A549 (cell line): ENCODE data around the gene NGF. TPM values are rescaled to one million over a fixed set of nuclear protein-coding genes. Genes with fewer than 3 reads are reported as not detected.

Experiments used
- ATAC-seq, 2 experiments: fragments of 200-7000 bp in 1 of 2; fragments of >200 bp in 1 of 2; cut with Nextera tagmentation in 1 of 2; cut with Tn5 transposase in 1 of 2; 3 replicates each; pipeline versions ENCODE4 v1.8.0 to v1.9.1; 2018 to 2020; ENCODE audit warnings: mild to moderate bottlenecking in 1 of 2, moderate library complexity in 1 of 2
- CTCF ChIA-PET: fragments of 300-600 bp; sonication (Branson Sonifier 250); formaldehyde crosslinking; extraction: SDS; loops from one replicate; lab custom pipeline; 2021; ENCODE audit warnings: antibody characterized with exemption, inconsistent platforms; lab: Yijun Ruan, JAX
- POLR2A ChIA-PET: fragments of 350-600 bp; formaldehyde crosslinking; extraction: SDS; loops from one replicate; lab custom pipeline; 2021; ENCODE audit warnings: antibody characterized with exemption, inconsistent platforms; lab: Yijun Ruan, JAX
- DNase-seq, 2 experiments: peaks; one replicate each; pipeline versions ENCODE4 v3.0.0 to v3.0.0-alpha.2; 2011 to 2016; ENCODE audit warnings: low read depth in 1 of 2, low spot score in 1 of 2
- FAIRE-seq: peaks from 2 replicates; lab custom pipeline; 2011; peaks lifted over from hg19 to GRCh38; lab: Jason Lieb, UNC
- H3K27ac ChIP-seq, 2 experiments: fragments of >200 bp; sonication (Bioruptor Twin); formaldehyde crosslinking; 3 replicates each; pipeline ENCODE4 v1.5.1; 2016 to 2017
- H3K4me1 ChIP-seq: fragments of >200 bp; sonication (Bioruptor Twin); formaldehyde crosslinking; 3 replicates; pipeline ENCODE4 v1.6.1; 2016
- H3K4me2 ChIP-seq: fragments of >200 bp; sonication (Bioruptor Twin); formaldehyde crosslinking; 3 replicates; pipeline ENCODE4 v1.6.1; 2016
- H3K4me3 ChIP-seq: fragments of >200 bp; sonication (Bioruptor Twin); formaldehyde crosslinking; 3 replicates; pipeline ENCODE4 v1.5.1; 2016
- H3K9me3 ChIP-seq: fragments of >200 bp; sonication (Bioruptor Twin); formaldehyde crosslinking; 3 replicates; pipeline ENCODE4 v1.6.1; 2016
- CBX2 ChIP-seq: fragments of 200-600 bp; sonication (generic); IDR thresholded peaks from 2 replicates; pipeline ENCODE4 v1.6.1; 2016; ENCODE audit warnings: low read depth, mild to moderate bottlenecking, borderline replicate concordance
- EHMT2 ChIP-seq: fragments of 200-600 bp; sonication (generic); IDR thresholded peaks from 2 replicates; pipeline ENCODE4 v1.6.1; 2016; ENCODE audit warnings: antibody characterized with exemption, low read depth, mild to moderate bottlenecking, moderate library complexity
- EP300 ChIP-seq, 2 experiments: fragments of >200 bp; sonication (Bioruptor Twin); formaldehyde crosslinking; IDR thresholded peaks; 2 replicates in 1 of 2; 3 replicates in 1 of 2; pipeline ENCODE4 v1.6.1; 2016 to 2017
- GATA3 ChIP-seq: IDR thresholded peaks from 2 replicates; pipeline ENCODE4 v1.6.1; 2012; ENCODE audit warnings: borderline replicate concordance
- HEYL ChIP-seq: fragments of 250-450 bp; sonication (Bioruptor Pico); IDR thresholded peaks from 2 replicates; pipeline ENCODE4 v1.8.0; 2021; ENCODE audit warnings: mild to moderate bottlenecking, moderate library complexity
- HOXA7 ChIP-seq: fragments of 250-450 bp; sonication (Bioruptor Pico); IDR thresholded peaks from 2 replicates; pipeline ENCODE4 v1.5.0; 2020; ENCODE audit warnings: mild to moderate bottlenecking, moderate library complexity
- HOXB13 ChIP-seq: fragments of 250-450 bp; sonication (Bioruptor Pico); IDR thresholded peaks from 2 replicates; pipeline ENCODE4 v1.5.0; 2020; ENCODE audit warnings: low read depth, mild to moderate bottlenecking, moderate library complexity
- HOXB5 ChIP-seq: fragments of 250-450 bp; sonication (Bioruptor Pico); IDR thresholded peaks from 2 replicates; pipeline ENCODE4 v1.5.0; 2020; ENCODE audit warnings: mild to moderate bottlenecking, moderate library complexity
- JUNB ChIP-seq: fragments of >200 bp; sonication (Bioruptor Twin); formaldehyde crosslinking; IDR thresholded peaks from 2 replicates; pipeline ENCODE4 v1.6.1; 2016
- MAFK ChIP-seq: fragments of 450-650 bp; IDR thresholded peaks from 2 replicates; pipeline ENCODE4 v1.6.1; 2014; ENCODE audit not compliant: partially characterized antibody
- NPAS2 ChIP-seq: fragments of 250-450 bp; sonication (Bioruptor Pico); IDR thresholded peaks from 2 replicates; pipeline ENCODE4 v1.8.0; 2022; ENCODE audit warnings: mild to moderate bottlenecking, moderate library complexity, borderline replicate concordance
- NR3C1 ChIP-seq: fragments of >200 bp; sonication (Bioruptor Twin); formaldehyde crosslinking; IDR thresholded peaks from 3 replicates; pipeline ENCODE4 v1.6.1; 2017
- RAD21 ChIP-seq, 2 experiments: fragments of >200 bp in 1 of 2; sonication (Bioruptor Twin) in 1 of 2; formaldehyde crosslinking in 1 of 2; IDR thresholded peaks in 1 of 2; conservative IDR thresholded peaks in 1 of 2; 2 replicates in 1 of 2; 3 replicates in 1 of 2; pipeline ENCODE4 v1.6.1; 2012 to 2018; ENCODE audit warnings: inconsistent platforms in 1 of 2
- TFCP2L1 ChIP-seq: fragments of 250-450 bp; sonication (Bioruptor Pico); IDR thresholded peaks from 2 replicates; pipeline ENCODE4 v1.5.0; 2021; ENCODE audit warnings: mild to moderate bottlenecking
- TP53 ChIP-seq: fragments of 250-450 bp; sonication (Bioruptor Pico); IDR thresholded peaks from 2 replicates; pipeline ENCODE4 v1.5.0; 2021; ENCODE audit warnings: mild to moderate bottlenecking, moderate library complexity
- ZFP36 ChIP-seq: fragments of 450-650 bp; IDR thresholded peaks from 2 replicates; pipeline ENCODE4 v1.6.1; 2014; ENCODE audit warnings: borderline replicate concordance; ENCODE audit not compliant: partially characterized antibody
- WGBS: methylation state at CpG from one replicate; pipeline ENCODE4 v1.1.6; 2017; ENCODE audit errors: missing lambda C conversion rate; 5-methylcytosine and 5-hydroxymethylcytosine counted together
- polyA plus RNA-seq, 4 experiments: library from polyadenylated mRNA; depleted of rRNA in 3 of 4; stranded (reverse); fragments of >200 nt; fragmentation: RNase III in 1 of 4; extraction: RNeasy Plus Mini Kit Qiagen cat#74134 plus additional on column Dnase treatment in 1 of 4; gene quantifications; 2 replicates in 3 of 4; 3 replicates in 1 of 4; pipeline ENCODE4 v1.2.3, GENCODE V29; 2011 to 2017
- TF ChIP-seq, protein P1 (sequence below): fragments of 250-450 bp; sonication (Bioruptor Pico); IDR thresholded peaks from 2 replicates; pipeline ENCODE4 v1.5.0; 2021; ENCODE audit warnings: mild to moderate bottlenecking, moderate library complexity, borderline replicate concordance
- TF ChIP-seq, protein P2 (sequence below): fragments of >200 bp; sonication (Bioruptor Twin); formaldehyde crosslinking; IDR thresholded peaks from 3 replicates; pipeline ENCODE4 v1.5.1; 2016
- TF ChIP-seq, protein P3 (sequence below): fragments of 200-600 bp; sonication (generic); IDR thresholded peaks from 2 replicates; pipeline ENCODE4 v1.6.1; 2016; ENCODE audit warnings: antibody characterized with exemption, mild to moderate bottlenecking, moderate library complexity
- TF ChIP-seq, protein P4 (sequence below): fragments of 150-350 bp; IDR thresholded peaks from 2 replicates; pipeline ENCODE4 v1.6.1; 2014; ENCODE audit warnings: low read depth, mild to moderate bottlenecking, low read length
- TF ChIP-seq, protein P5 (sequence below): IDR thresholded peaks from 2 replicates; pipeline ENCODE4 v1.6.1; 2012
- TF ChIP-seq, protein P6 (sequence below): IDR thresholded peaks from 2 replicates; pipeline ENCODE4 v1.6.1; 2012; ENCODE audit warnings: low read depth, borderline replicate concordance

The NGF gene
- polyA plus RNA-seq, 2 of the 4 experiments (the other 2 are of a cell fraction) = 0.71 to 1.6 TPM

DNA sequence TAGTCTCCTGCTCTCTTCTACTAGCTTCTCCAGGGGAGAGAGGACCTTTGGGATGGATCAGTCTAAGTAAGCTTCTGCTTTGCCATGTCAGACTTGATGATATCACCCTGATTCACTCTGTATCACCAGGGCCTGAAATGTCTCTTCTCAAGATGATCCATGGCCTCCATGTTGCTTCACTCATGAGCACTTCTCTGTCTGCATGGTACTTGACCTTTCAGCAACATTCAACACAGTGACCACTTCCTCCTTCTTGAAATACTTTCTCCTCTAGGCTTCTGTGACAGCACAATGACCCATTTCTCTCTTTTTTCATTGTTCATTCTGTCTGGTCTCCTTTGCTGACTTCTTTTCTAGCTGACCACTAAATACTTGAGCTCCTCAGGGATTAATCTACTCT lies 35.3 kb upstream of the NGF start:
- Histone ChIP-seq H3K4me3 (no peak overlapping the region), H3K27ac (no peak overlapping the region), H3K4me1 (peaks cover 10% of the 10 kb centered on the region; the same call in 2 of the 3 replicates), H3K9me3 (no peaks in the 10 kb centered on the region), H3K4me2 (no peak overlapping the region)
- TF ChIP-seq JUNB (no peak), NR3C1 (no peak)
- TF ChIP-seq, protein P1, sequence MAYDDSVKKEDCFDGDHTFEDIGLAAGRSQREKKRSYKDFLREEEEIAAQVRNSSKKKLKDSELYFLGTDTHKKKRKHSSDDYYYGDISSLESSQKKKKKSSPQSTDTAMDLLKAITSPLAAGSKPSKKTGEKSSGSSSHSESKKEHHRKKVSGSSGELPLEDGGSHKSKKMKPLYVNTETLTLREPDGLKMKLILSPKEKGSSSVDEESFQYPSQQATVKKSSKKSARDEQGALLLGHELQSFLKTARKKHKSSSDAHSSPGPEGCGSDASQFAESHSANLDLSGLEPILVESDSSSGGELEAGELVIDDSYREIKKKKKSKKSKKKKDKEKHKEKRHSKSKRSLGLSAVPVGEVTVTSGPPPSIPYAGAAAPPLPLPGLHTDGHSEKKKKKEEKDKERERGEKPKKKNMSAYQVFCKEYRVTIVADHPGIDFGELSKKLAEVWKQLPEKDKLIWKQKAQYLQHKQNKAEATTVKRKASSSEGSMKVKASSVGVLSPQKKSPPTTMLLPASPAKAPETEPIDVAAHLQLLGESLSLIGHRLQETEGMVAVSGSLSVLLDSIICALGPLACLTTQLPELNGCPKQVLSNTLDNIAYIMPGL (CRISPR knock-in tag) = no peak
- ATAC-seq (no peak; a peak in 1 of 6 replicates), DNase-seq (peak in 1 of 2 experiments; percentile 7), FAIRE-seq (no peak)
- CTCF ChIA-PET = no interaction called here
- POLR2A ChIA-PET = no interaction called here

DNA sequence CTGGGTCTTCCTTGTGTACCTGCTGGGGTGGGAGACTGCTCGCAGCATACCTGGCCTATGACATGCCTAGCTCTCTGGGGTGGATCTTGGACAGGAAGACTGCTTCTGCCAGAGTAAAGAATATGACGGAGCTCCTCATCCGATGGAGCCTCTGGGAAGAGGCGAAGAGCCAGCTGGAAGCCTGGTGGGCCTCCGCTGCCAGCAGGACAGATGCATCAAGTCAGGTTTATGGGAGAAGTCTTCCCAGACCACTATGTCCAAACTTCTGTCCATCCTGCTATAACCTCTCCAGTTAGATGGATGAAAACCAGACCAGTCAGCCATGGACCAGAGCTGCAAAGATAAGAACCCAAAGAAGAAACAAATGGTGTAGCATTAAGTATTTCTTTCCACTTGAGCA lies 27.7 kb upstream of the NGF start:
- ChIA-PET CTCF (no interaction called here), POLR2A (no interaction called here)
- no peak for TF ChIP-seq TP53 (CRISPR knock-in tag)
- TF ChIP-seq, protein P2, sequence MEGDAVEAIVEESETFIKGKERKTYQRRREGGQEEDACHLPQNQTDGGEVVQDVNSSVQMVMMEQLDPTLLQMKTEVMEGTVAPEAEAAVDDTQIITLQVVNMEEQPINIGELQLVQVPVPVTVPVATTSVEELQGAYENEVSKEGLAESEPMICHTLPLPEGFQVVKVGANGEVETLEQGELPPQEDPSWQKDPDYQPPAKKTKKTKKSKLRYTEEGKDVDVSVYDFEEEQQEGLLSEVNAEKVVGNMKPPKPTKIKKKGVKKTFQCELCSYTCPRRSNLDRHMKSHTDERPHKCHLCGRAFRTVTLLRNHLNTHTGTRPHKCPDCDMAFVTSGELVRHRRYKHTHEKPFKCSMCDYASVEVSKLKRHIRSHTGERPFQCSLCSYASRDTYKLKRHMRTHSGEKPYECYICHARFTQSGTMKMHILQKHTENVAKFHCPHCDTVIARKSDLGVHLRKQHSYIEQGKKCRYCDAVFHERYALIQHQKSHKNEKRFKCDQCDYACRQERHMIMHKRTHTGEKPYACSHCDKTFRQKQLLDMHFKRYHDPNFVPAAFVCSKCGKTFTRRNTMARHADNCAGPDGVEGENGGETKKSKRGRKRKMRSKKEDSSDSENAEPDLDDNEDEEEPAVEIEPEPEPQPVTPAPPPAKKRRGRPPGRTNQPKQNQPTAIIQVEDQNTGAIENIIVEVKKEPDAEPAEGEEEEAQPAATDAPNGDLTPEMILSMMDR = no peak
- no peak for TF ChIP-seq TFCP2L1
- TF ChIP-seq, protein P3, sequence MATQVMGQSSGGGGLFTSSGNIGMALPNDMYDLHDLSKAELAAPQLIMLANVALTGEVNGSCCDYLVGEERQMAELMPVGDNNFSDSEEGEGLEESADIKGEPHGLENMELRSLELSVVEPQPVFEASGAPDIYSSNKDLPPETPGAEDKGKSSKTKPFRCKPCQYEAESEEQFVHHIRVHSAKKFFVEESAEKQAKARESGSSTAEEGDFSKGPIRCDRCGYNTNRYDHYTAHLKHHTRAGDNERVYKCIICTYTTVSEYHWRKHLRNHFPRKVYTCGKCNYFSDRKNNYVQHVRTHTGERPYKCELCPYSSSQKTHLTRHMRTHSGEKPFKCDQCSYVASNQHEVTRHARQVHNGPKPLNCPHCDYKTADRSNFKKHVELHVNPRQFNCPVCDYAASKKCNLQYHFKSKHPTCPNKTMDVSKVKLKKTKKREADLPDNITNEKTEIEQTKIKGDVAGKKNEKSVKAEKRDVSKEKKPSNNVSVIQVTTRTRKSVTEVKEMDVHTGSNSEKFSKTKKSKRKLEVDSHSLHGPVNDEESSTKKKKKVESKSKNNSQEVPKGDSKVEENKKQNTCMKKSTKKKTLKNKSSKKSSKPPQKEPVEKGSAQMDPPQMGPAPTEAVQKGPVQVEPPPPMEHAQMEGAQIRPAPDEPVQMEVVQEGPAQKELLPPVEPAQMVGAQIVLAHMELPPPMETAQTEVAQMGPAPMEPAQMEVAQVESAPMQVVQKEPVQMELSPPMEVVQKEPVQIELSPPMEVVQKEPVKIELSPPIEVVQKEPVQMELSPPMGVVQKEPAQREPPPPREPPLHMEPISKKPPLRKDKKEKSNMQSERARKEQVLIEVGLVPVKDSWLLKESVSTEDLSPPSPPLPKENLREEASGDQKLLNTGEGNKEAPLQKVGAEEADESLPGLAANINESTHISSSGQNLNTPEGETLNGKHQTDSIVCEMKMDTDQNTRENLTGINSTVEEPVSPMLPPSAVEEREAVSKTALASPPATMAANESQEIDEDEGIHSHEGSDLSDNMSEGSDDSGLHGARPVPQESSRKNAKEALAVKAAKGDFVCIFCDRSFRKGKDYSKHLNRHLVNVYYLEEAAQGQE = no peak
- no peak for TF ChIP-seq HEYL (CRISPR knock-in tag)
- TF ChIP-seq HOXB5 = no peak
- no peak for TF ChIP-seq EHMT2
- no peak for TF ChIP-seq GATA3
- no peak for TF ChIP-seq EP300 (IDR thresholded peaks at IDR 0.05)
- TF ChIP-seq, protein P4, sequence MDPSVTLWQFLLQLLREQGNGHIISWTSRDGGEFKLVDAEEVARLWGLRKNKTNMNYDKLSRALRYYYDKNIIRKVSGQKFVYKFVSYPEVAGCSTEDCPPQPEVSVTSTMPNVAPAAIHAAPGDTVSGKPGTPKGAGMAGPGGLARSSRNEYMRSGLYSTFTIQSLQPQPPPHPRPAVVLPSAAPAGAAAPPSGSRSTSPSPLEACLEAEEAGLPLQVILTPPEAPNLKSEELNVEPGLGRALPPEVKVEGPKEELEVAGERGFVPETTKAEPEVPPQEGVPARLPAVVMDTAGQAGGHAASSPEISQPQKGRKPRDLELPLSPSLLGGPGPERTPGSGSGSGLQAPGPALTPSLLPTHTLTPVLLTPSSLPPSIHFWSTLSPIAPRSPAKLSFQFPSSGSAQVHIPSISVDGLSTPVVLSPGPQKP = no peak
- TF ChIP-seq CBX2 = no peak
- TF ChIP-seq, protein P5, sequence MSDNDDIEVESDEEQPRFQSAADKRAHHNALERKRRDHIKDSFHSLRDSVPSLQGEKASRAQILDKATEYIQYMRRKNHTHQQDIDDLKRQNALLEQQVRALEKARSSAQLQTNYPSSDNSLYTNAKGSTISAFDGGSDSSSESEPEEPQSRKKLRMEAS = no peak
- TF ChIP-seq MAFK = no peak
- TF ChIP-seq NPAS2 = no peak
- TF ChIP-seq HOXB13 = no peak
- no peak for TF ChIP-seq HOXA7 (CRISPR knock-in tag)
- TF ChIP-seq ZFP36 = no peak
- TF ChIP-seq, protein P6, sequence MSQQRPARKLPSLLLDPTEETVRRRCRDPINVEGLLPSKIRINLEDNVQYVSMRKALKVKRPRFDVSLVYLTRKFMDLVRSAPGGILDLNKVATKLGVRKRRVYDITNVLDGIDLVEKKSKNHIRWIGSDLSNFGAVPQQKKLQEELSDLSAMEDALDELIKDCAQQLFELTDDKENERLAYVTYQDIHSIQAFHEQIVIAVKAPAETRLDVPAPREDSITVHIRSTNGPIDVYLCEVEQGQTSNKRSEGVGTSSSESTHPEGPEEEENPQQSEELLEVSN = no peak
- no peak for TF ChIP-seq RAD21 (conservative IDR thresholded peaks at IDR 0.05 in 1 of 2, IDR thresholded peaks at IDR 0.05 in 1 of 2)
- no peak overlapping the region for H3K4me2 ChIP-seq
- FAIRE-seq (no peak), DNase-seq (no peak), ATAC-seq (no peak)
- WGBS = 91% methylated on average over 5 of the region's 5 CpGs
- H3K9me3 ChIP-seq = no peaks in the 10 kb centered on the region
- H3K4me1 ChIP-seq = no peaks in the 10 kb centered on the region
- no peak overlapping the region for H3K4me3 ChIP-seq
- H3K27ac ChIP-seq = no peak overlapping the region
